ENCODE results near the gene MRFAP1.
"Not testable (repeated sequence)": the region's sequence is repeated elsewhere in the genome, so short reads cannot be mapped to it uniquely, and the experiment has no call there.

MRFAP1 gene

DNA sequence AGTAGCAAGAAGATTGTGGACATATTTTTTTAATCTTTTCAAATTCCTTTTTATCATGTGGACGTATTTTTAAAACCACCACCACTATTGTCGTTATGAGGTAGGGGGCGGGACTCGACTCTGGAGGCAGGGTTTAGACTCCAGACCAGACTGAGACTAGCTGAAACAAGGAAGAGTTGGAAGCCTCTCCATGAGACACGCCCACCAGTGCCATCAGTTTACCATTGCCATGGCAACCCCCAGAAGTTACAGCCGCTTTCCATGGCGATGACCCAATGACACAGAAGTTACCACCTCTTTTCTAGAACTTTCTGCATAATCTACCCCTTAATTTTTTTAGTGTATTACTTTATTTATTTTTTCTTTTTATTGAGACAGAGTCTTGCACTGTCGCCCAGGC lies 8.7 kb downstream of the MRFAP1 start:
- H3K4me1 Mint-ChIP-seq: peaks cover 5% of the 10 kb centered on the region
- peaks cover 2% of the 10 kb centered on the region for H3K36me3 Mint-ChIP-seq (ENCODE audit: insufficient read depth)
- no peak overlapping the region for H3K4me3 Mint-ChIP-seq
- no peak for DNase-seq (ENCODE audit: low spot score in 2 of 2)
- H3K9me3 Mint-ChIP-seq: no peaks in the 10 kb centered on the region
- H3K27ac Mint-ChIP-seq (ENCODE audit: low read depth): no peak overlapping the region
- no peak for ATAC-seq (replicated peaks; ENCODE audit: extremely low read depth, poor library complexity, severe bottlenecking)
- H3K27me3 Mint-ChIP-seq: no peaks in the 10 kb centered on the region

DNA sequence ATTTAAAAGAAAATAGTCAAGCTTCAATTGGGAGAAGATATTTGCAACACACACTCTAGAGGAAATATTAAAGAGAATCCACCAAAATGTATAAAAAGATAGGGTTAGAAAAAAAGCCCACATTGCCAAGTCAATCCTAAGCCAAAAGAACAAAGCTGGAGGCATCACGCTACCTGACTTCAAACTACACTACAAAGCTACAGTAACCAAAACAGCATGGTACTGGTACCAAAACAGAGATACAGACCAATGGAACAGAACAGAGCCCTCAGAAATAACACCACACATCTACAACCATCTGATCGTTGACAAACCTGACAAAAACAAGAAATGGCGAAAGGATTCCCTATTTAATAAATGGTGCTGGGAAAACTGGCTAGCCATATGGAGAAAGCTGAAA lies 13.7 kb downstream of the MRFAP1 start:
- DNase-seq (ENCODE audit: low spot score in 2 of 2); H3K4me1 Mint-ChIP-seq; H3K36me3 Mint-ChIP-seq (ENCODE audit: insufficient read depth); H3K27ac Mint-ChIP-seq (ENCODE audit: low read depth); ATAC-seq (replicated peaks; ENCODE audit: extremely low read depth, poor library complexity, severe bottlenecking); H3K4me3 Mint-ChIP-seq; H3K9me3 Mint-ChIP-seq; H3K27me3 Mint-ChIP-seq: not testable (repeated sequence)

DNA sequence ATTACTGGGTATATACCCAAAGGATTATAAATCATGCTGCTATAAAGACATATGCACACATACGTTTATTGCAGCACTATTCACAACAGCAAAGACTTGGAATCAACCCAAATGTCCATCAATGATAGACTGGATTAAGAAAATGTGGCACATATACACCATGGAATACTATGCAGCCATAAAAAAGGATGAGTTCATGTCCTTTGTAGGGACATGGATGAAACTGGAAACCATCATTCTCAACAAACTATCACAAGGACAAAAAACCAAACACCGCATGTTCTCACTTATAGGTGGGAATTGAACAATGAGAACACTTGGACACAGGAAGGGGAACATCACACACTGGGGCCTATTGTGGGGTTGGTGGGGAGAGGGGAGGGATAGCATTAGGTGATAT lies 14.8 kb downstream of the MRFAP1 start:
- H3K4me1 Mint-ChIP-seq; H3K9me3 Mint-ChIP-seq; H3K36me3 Mint-ChIP-seq (ENCODE audit: insufficient read depth); H3K27me3 Mint-ChIP-seq; H3K4me3 Mint-ChIP-seq; DNase-seq (ENCODE audit: low spot score in 2 of 2); H3K27ac Mint-ChIP-seq (ENCODE audit: low read depth); ATAC-seq (replicated peaks; ENCODE audit: extremely low read depth, poor library complexity, severe bottlenecking): not testable (repeated sequence)

DNA sequence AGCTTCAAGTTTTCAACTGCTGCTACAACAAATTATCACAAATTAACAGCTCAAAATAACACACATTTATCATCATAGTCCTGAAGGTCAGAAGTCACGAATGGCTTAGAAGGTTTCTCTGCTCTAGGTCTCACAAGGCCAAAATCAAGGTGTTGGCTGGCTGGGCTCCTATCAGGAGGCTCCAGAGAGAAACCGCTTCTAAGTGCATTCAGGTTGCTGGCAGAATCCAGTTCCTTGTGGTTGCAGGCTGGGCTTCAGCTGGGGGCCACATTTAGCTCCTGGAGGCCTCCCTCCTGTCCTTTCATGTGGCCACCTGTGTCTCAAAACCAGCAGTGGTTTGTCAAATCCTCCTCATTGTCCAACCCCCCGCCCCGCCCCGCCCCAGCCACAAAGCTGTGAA lies 15.4 kb downstream of the MRFAP1 start:
- no peaks in the 10 kb centered on the region for H3K27me3 Mint-ChIP-seq

DNA sequence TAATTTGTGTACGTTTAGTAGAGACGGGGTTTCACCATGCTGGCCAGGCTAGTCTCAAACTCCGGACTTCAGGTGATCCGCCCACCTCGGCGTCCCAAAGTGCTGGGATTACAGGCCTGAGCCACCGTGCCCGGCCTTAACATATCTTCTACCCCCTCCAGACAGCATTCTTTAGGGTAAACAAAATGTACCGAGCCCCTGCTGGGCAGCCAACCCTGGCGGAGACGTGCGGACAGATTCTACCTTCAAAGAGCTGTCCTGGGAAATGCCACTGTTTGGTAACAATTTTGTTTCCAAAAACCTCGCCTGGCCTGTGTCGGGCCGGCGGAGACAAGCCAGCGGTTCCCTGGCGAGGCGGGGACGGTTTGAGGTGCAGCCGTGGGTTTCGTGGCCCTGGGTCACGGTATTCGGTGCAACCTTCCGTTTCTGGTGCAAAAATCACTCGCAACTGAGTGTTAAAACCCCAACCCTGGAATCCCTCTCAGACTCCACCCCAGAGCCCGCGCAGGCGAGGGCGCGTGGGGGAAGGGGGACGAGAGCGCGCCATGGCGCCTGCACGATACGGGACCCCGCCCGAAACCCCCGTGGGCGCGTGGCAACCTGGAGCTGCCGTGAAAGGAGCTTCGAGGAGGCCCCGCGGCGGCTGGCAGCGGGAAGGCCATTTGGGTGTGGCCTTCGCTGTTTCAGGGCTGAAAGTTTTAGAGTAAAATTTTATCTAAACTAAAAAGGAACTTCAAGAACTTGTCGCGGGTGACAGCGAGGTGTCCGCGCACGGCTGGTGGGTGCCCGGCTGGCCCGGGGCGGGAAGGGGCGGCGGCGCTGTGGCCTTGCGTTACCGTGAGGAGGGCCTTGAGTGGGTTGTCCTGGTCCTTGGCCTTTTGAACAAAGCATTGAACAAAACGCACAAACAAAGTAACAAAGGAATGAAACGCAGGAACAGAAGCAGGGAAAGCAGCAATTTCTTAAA lies 17.0 kb downstream of the MRFAP1 start:
- no peaks in the 10 kb centered on the region for H3K9me3 Mint-ChIP-seq
- ATAC-seq (replicated peaks; ENCODE audit: extremely low read depth, poor library complexity, severe bottlenecking): no peak
- no peak overlapping the region for H3K27ac Mint-ChIP-seq (ENCODE audit: low read depth)
- no peaks in the 10 kb centered on the region for H3K4me1 Mint-ChIP-seq
- H3K27me3 Mint-ChIP-seq: peaks cover 4% of the 10 kb centered on the region
- DNase-seq (ENCODE audit: low spot score in 2 of 2): no peak
- H3K36me3 Mint-ChIP-seq (ENCODE audit: insufficient read depth): peaks cover 2% of the 10 kb centered on the region
- peak overlapping the region; percentile 66 for H3K4me3 Mint-ChIP-seq

More for the DNA sequence above, 15.4 kb downstream of the MRFAP1 start:
- Mint-ChIP-seq H3K4me3 (no peak overlapping the region), H3K36me3 (ENCODE audit: insufficient read depth) (peaks cover 1% of the 10 kb centered on the region), H3K9me3 (no peaks in the 10 kb centered on the region), H3K4me1 (no peaks in the 10 kb centered on the region), H3K27ac (ENCODE audit: low read depth) (no peak overlapping the region)
- ATAC-seq (replicated peaks; ENCODE audit: extremely low read depth, poor library complexity, severe bottlenecking) (no peak), DNase-seq (ENCODE audit: low spot score in 2 of 2) (no peak)

DNA sequence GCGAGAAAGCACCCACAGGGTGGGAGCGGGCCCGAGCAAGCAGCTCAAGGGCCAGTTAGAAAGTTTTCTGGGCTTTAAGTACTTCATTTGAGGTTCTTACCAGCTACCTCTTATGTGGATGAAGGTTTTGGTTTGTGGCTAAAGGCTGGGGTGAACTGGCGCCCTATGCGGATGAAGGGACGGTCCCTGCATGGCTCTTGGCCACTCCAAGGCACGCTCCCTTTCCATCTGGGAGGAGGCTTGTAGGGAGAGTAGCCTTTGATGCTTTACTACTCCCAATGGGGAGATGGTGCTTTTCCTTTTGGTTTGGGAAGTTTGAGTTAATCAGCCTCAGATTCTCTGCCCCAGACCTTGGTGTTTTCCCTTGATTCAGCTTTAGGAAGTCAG lies 17.7 kb downstream of the MRFAP1 start:
- ATAC-seq (replicated peaks; ENCODE audit: extremely low read depth, poor library complexity, severe bottlenecking) (no peak), DNase-seq (ENCODE audit: low spot score in 2 of 2) (no peak)
- Mint-ChIP-seq H3K4me3 (peak overlapping the region; percentile 66), H3K4me1 (no peaks in the 10 kb centered on the region), H3K9me3 (no peaks in the 10 kb centered on the region), H3K36me3 (ENCODE audit: insufficient read depth) (peaks cover 2% of the 10 kb centered on the region), H3K27me3 (peaks cover 11% of the 10 kb centered on the region), H3K27ac (ENCODE audit: low read depth) (no peak overlapping the region)

DNA sequence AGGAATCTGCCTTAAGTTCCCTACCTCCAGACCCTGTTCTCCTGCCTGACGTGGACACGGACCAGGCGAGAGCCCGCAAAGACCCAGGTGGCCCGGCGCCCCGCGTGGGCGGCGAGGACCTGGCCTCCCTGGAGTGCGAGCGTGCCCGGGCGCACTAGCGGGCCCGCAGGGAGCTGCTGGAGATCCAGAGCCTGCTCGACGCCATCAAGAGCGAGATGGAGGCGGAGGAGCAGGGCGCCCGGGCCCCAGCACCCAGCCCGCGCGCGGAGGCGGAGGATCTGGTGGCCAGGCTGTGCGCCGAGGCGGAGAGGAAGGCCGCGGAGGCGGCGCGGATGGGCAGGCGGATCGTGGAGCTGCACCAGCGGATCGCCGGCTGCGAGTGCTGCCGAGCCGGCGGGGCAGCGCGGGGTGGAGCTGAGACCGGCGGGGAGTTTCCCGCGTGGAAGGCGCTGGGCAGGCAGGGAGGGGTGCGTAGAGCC lies 18.2 kb downstream of the MRFAP1 start:
- Mint-ChIP-seq H3K4me1 (no peaks in the 10 kb centered on the region), H3K36me3 (ENCODE audit: insufficient read depth) (peaks cover 2% of the 10 kb centered on the region), H3K27ac (ENCODE audit: low read depth) (no peak overlapping the region), H3K27me3 (peaks cover 11% of the 10 kb centered on the region), H3K4me3 (peak overlapping the region; percentile 66), H3K9me3 (no peaks in the 10 kb centered on the region)
- DNase-seq (ENCODE audit: low spot score in 2 of 2) (peak; percentile 33 to 37), ATAC-seq (replicated peaks; ENCODE audit: extremely low read depth, poor library complexity, severe bottlenecking) (peak; percentile 92)

DNA sequence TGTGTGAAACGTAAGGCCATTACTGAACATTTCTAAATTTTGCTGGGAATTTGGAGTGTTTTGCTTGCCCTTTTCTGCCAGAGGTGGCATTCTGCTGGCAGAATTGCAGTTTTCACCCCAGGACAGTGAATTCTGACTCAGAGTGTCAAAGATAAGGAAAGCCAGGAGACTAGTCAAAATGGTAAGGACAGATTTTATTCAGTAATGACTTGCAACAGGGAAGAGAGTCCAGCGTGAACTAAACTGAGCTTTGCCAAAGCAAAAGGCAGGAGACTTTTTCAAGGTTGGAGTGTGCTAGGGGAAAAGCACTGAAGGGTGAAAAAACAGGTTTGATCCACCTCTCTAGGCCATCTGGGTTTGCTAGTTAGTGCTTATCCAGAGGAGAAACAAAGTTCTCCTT lies 19.4 kb downstream of the MRFAP1 start:
- H3K4me3 Mint-ChIP-seq: no peak overlapping the region
- H3K36me3 Mint-ChIP-seq (ENCODE audit: insufficient read depth): peaks cover 2% of the 10 kb centered on the region
- no peak for ATAC-seq (replicated peaks; ENCODE audit: extremely low read depth, poor library complexity, severe bottlenecking)

DNA sequence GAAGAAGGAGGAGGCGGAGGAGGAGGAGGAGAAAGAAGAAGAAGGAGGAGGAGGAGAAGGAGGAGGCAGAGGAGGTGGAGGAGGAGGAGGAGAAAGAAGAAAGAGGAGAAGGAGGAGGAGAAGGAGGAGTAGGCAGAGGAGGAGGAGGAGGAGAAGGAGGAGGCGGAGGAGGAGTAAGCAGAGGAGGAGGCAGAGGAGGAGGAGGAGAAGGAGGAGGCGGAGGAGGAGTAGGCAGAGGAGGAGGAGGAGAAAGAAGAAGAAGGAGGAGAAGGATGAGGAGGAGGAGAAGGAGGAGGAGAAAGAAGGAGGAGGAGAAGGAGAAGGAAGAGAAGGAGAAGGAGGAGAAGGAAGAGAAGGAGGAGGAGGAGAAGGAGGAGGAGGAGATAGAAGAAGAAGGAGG lies 19.9 kb downstream of the MRFAP1 start:
- Mint-ChIP-seq H3K4me3 (no peak overlapping the region), H3K27ac (ENCODE audit: low read depth) (no peak overlapping the region), H3K9me3 (no peaks in the 10 kb centered on the region), H3K4me1 (no peaks in the 10 kb centered on the region), H3K36me3 (ENCODE audit: insufficient read depth) (peaks cover 2% of the 10 kb centered on the region), H3K27me3 (peaks cover 11% of the 10 kb centered on the region)
- DNase-seq (ENCODE audit: low spot score in 2 of 2): no peak
- no peak for ATAC-seq (replicated peaks; ENCODE audit: extremely low read depth, poor library complexity, severe bottlenecking)

More for the DNA sequence above, 19.4 kb downstream of the MRFAP1 start:
- DNase-seq (ENCODE audit: low spot score in 2 of 2): no peak
- Mint-ChIP-seq H3K27me3 (peaks cover 11% of the 10 kb centered on the region), H3K27ac (ENCODE audit: low read depth) (no peak overlapping the region), H3K4me1 (no peaks in the 10 kb centered on the region), H3K9me3 (no peaks in the 10 kb centered on the region)

DNA sequence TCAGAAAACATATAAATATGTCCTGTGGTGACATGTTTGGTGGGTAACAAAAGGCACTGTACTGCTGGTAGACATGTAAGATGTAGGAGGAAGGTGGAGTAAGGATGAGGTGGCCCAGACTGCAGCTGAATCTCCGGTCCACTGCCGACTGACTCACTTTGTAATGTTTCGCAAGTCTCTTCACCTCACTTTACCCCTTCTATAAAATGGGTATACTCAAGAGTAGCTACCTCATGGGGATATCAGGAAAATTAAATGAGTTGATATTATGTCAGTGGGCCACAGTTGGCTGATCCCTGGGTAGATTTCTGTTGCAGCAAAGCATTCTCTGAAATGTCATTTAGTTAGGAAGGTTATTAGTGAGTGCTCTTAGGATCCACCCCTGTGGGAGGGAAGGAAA lies 22.1 kb downstream of the MRFAP1 start:
- H3K27me3 Mint-ChIP-seq: peaks cover 11% of the 10 kb centered on the region
- no peaks in the 10 kb centered on the region for H3K4me1 Mint-ChIP-seq
- H3K4me3 Mint-ChIP-seq: no peak overlapping the region
- no peak for ATAC-seq (replicated peaks; ENCODE audit: extremely low read depth, poor library complexity, severe bottlenecking)
- no peaks in the 10 kb centered on the region for H3K9me3 Mint-ChIP-seq
- H3K36me3 Mint-ChIP-seq (ENCODE audit: insufficient read depth): peaks cover 2% of the 10 kb centered on the region
- DNase-seq (ENCODE audit: low spot score in 2 of 2): no peak
- H3K27ac Mint-ChIP-seq (ENCODE audit: low read depth): no peak overlapping the region

DNA sequence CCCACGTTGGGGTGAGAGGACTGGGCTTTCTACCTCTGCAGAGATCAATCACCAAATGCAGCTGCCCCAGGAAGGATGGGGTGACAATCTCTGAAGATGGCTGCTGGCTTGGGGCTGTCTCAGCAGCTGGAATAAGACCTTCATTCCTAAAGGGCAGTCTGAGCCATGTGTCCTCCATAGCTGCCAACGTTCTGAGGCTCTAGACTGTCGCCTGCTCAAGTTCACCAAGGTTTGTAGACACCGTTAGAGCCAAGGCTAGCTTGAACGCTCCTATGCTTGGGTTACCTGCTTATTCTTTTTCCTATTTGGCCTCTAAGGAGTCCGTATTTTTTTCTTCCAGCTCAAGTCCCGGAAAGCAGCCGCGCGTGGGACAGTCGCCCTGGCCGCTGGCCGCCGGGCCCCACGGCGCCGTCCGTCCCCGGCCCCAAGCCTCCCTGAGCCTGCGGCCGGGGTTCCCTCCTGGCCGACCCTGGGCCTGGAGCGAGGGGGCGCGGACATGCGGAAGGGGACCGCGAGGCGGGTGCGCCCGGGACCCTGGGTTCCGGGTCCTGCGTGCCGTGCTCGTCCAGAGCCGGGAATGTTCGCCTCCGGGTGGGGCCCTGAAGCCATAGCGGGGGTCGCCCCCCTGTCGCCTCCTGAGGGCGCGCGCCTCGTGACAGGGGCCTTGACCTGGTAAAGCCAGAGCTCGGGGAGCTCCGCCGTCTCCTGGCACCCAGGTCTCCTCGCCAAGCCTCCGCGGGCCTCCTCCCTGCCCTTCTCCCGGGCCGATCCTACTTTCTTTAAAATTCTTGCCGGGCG lies 23.3 kb downstream of the MRFAP1 start:
- Mint-ChIP-seq H3K36me3 (ENCODE audit: insufficient read depth) (peaks cover 2% of the 10 kb centered on the region), H3K4me1 (no peaks in the 10 kb centered on the region), H3K9me3 (no peaks in the 10 kb centered on the region), H3K27me3 (peaks cover 11% of the 10 kb centered on the region), H3K4me3 (no peak overlapping the region), H3K27ac (ENCODE audit: low read depth) (no peak overlapping the region)
- no peak for DNase-seq (ENCODE audit: low spot score in 2 of 2)
- no peak for ATAC-seq (replicated peaks; ENCODE audit: extremely low read depth, poor library complexity, severe bottlenecking)

DNA sequence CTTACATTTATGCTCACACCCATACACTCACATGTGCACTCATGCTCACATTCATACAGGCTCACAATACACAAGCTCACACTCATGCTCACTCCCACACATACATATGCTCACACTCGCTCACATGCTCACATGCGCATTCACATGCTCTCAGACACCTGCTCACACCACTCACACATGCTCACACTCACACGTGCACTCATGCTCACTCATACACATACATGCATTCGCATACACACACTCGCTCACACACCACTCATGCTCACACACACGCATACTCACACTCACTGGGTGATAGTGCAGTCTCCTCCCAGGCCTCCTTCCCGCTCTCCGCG lies 24.8 kb downstream of the MRFAP1 start:
- Mint-ChIP-seq H3K36me3 (ENCODE audit: insufficient read depth) (peaks cover 2% of the 10 kb centered on the region), H3K27ac (ENCODE audit: low read depth) (no peak overlapping the region), H3K4me3 (no peak overlapping the region), H3K9me3 (no peaks in the 10 kb centered on the region), H3K4me1 (no peaks in the 10 kb centered on the region), H3K27me3 (peaks cover 11% of the 10 kb centered on the region)
- ATAC-seq (replicated peaks; ENCODE audit: extremely low read depth, poor library complexity, severe bottlenecking) (no peak), DNase-seq (ENCODE audit: low spot score in 2 of 2) (no peak)

DNA sequence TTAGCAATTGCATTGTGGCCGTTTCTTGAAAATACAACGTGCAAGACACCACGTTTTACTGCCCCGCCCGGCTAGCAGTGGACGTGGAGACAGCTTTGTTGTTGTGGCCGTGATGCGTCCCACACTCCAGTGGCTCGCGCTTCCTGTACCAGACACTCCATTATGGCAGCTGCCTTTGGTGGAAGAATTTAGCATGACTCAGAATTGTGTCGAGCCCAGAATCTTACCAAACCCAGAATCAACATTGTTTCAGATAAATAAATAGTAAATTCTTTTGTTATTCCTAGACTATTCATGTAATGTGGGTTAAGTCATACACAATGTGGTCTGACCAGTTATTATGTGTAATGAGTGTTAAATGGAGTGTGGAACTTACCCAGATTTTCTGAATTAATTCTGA lies 27.9 kb downstream of the MRFAP1 start:
- DNase-seq (ENCODE audit: low spot score in 2 of 2) (no peak), ATAC-seq (replicated peaks; ENCODE audit: extremely low read depth, poor library complexity, severe bottlenecking) (no peak)
- Mint-ChIP-seq H3K27ac (ENCODE audit: low read depth) (no peak overlapping the region), H3K4me1 (peaks cover 5% of the 10 kb centered on the region), H3K4me3 (no peak overlapping the region), H3K36me3 (ENCODE audit: insufficient read depth) (peaks cover 3% of the 10 kb centered on the region), H3K9me3 (no peaks in the 10 kb centered on the region), H3K27me3 (no peaks in the 10 kb centered on the region)

Measured in central memory CD8-positive, alpha-beta T cell (primary cell).